Dendritic cell treated with granulocyte-macrophage colony-stimulating factor and Interleukin-4, amounts not matched to agents 40 ng/mL and 50 ng/mL, for 4 days (primary cell): ENCODE measurements around the gene PTPRS.
A peak's percentile ranks its signal among the peaks of the same experiment; 100 is the strongest.
"Not testable (repeated sequence)": the region's sequence is repeated elsewhere in the genome, so short reads cannot be mapped to it uniquely, and the experiment has no call there.

Source experiments
- H3K27ac Mint-ChIP-seq: one replicate; pipeline ENCODE4 v1.8.0; 2022; ENCODE audit warnings: mild to moderate bottlenecking, mixed read lengths
- H3K27me3 Mint-ChIP-seq: one replicate; pipeline ENCODE4 v1.8.0; 2022; ENCODE audit warnings: mild to moderate bottlenecking, mixed read lengths
- H3K36me3 Mint-ChIP-seq: one replicate; pipeline ENCODE4 v1.8.0; 2022; ENCODE audit warnings: low read depth, mixed read lengths
- H3K4me1 Mint-ChIP-seq: one replicate; pipeline ENCODE4 v1.8.0; 2022; ENCODE audit warnings: low read depth, mixed read lengths
- H3K4me3 Mint-ChIP-seq: one replicate; pipeline ENCODE4 v1.8.0; 2022; ENCODE audit warnings: mild to moderate bottlenecking, moderate library complexity, mixed read lengths
- H3K9me3 Mint-ChIP-seq: one replicate; pipeline ENCODE4 v1.8.0; 2022; ENCODE audit warnings: mixed read lengths
- intact Hi-C: fragments of 100-400 bp; cut with micrococcal nuclease; formaldehyde crosslinking; loops from one replicate; pipeline ENCODE4 v1.15.0; 2022

The PTPRS gene

GRCh38 chr19:5340637-5341447, at the start of gene PTPRS:
Gene PTPRS, minus strand, starts transcription at chr19:5340812. Its CDS starts 54,672 bp downstream, at chr19:5286140.
- H3K27me3 Mint-ChIP-seq: peaks cover 68% of the 10 kb centered on the region
- H3K9me3 Mint-ChIP-seq: no peaks in the 10 kb centered on the region

GRCh38 chr19:5389353-5389752, 48.7 kb upstream of the PTPRS start:
- Mint-ChIP-seq H3K27ac (no peak overlapping the region), H3K27me3 (peaks cover 14% of the 10 kb centered on the region), H3K4me1 (no peaks in the 10 kb centered on the region), H3K9me3 (peaks cover 10% of the 10 kb centered on the region), H3K4me3 (no peak overlapping the region), H3K36me3 (no peaks in the 10 kb centered on the region)
- intact Hi-C loops: no loop called here

More at GRCh38 chr19:5340637-5341447, at the start of gene PTPRS:
- peaks cover 13% of the 10 kb centered on the region for H3K4me1 Mint-ChIP-seq
- H3K4me3 Mint-ChIP-seq: peak within 1 kb of the TSS; percentile 70
- intact Hi-C loops: no loop called here
- no peak within 1 kb of the TSS for H3K27ac Mint-ChIP-seq
- H3K36me3 Mint-ChIP-seq: no peaks in the 10 kb centered on the region

- H3K4me1 Mint-ChIP-seq: no peaks in the 10 kb centered on the region
- intact Hi-C loops: no loop called here
- no peak overlapping the region for H3K4me3 Mint-ChIP-seq
- H3K36me3 Mint-ChIP-seq: no peaks in the 10 kb centered on the region
- peaks cover 26% of the 10 kb centered on the region for H3K9me3 Mint-ChIP-seq
- H3K27ac Mint-ChIP-seq: no peak overlapping the region
- H3K27me3 Mint-ChIP-seq: peaks cover 3% of the 10 kb centered on the region
These were observed 46.9 kb upstream of the PTPRS start for GRCh38 chr19:5387472-5387871.

GRCh38 chr19:5386841-5387240, 46.2 kb upstream of the PTPRS start:
- Mint-ChIP-seq H3K27me3 (peaks cover 3% of the 10 kb centered on the region), H3K36me3 (no peaks in the 10 kb centered on the region), H3K27ac (no peak overlapping the region), H3K9me3 (peaks cover 32% of the 10 kb centered on the region), H3K4me3 (no peak overlapping the region), H3K4me1 (no peaks in the 10 kb centered on the region)
- intact Hi-C loops: no loop called here

- H3K4me1 Mint-ChIP-seq, H3K36me3 Mint-ChIP-seq, intact Hi-C loops, H3K27me3 Mint-ChIP-seq, H3K27ac Mint-ChIP-seq, H3K4me3 Mint-ChIP-seq: not testable (repeated sequence)
- H3K9me3 Mint-ChIP-seq: peaks cover 28% of the 10 kb centered on the region
These were observed 40.6 kb upstream of the PTPRS start for GRCh38 chr19:5381197-5381596.

- H3K4me3 Mint-ChIP-seq: no peak overlapping the region
- no peak overlapping the region for H3K27ac Mint-ChIP-seq
- H3K36me3 Mint-ChIP-seq: no peaks in the 10 kb centered on the region
- no peaks in the 10 kb centered on the region for H3K4me1 Mint-ChIP-seq
- intact Hi-C loops: no loop called here
- H3K9me3 Mint-ChIP-seq: peaks cover 33% of the 10 kb centered on the region
- H3K27me3 Mint-ChIP-seq: no peaks in the 10 kb centered on the region
These were observed 39.8 kb upstream of the PTPRS start for GRCh38 chr19:5380215-5380919.

- no peak overlapping the region for H3K27ac Mint-ChIP-seq
- no peaks in the 10 kb centered on the region for H3K4me1 Mint-ChIP-seq
- no peak overlapping the region for H3K4me3 Mint-ChIP-seq
- no peaks in the 10 kb centered on the region for H3K36me3 Mint-ChIP-seq
- intact Hi-C loops: no loop called here
- H3K9me3 Mint-ChIP-seq: peaks cover 16% of the 10 kb centered on the region
- no peaks in the 10 kb centered on the region for H3K27me3 Mint-ChIP-seq
These were observed 36.3 kb upstream of the PTPRS start for GRCh38 chr19:5376928-5377327.

GRCh38 chr19:5372572-5373200, 32.1 kb upstream of the PTPRS start:
- Mint-ChIP-seq H3K27ac (no peak overlapping the region), H3K36me3 (no peaks in the 10 kb centered on the region), H3K4me3 (no peak overlapping the region), H3K4me1 (no peaks in the 10 kb centered on the region), H3K9me3 (peaks cover 9% of the 10 kb centered on the region), H3K27me3 (no peaks in the 10 kb centered on the region)
- intact Hi-C loops: no loop called here

- no peaks in the 10 kb centered on the region for H3K27me3 Mint-ChIP-seq
- no peaks in the 10 kb centered on the region for H3K4me1 Mint-ChIP-seq
- peaks cover under 1% of the 10 kb centered on the region for H3K9me3 Mint-ChIP-seq
- H3K27ac Mint-ChIP-seq: no peak overlapping the region
- intact Hi-C loops: no loop called here
- no peak overlapping the region for H3K4me3 Mint-ChIP-seq
- no peaks in the 10 kb centered on the region for H3K36me3 Mint-ChIP-seq
These were observed 29.4 kb upstream of the PTPRS start for GRCh38 chr19:5369962-5370367.

GRCh38 chr19:5369304-5369703, 28.7 kb upstream of the PTPRS start:
- intact Hi-C loops: no loop called here
- no peaks in the 10 kb centered on the region for H3K4me1 Mint-ChIP-seq
- no peaks in the 10 kb centered on the region for H3K27me3 Mint-ChIP-seq
- H3K4me3 Mint-ChIP-seq: no peak overlapping the region
- no peaks in the 10 kb centered on the region for H3K9me3 Mint-ChIP-seq
- no peak overlapping the region for H3K27ac Mint-ChIP-seq
- H3K36me3 Mint-ChIP-seq: no peaks in the 10 kb centered on the region

- H3K27me3 Mint-ChIP-seq: no peaks in the 10 kb centered on the region
- H3K27ac Mint-ChIP-seq: no peak overlapping the region
- H3K9me3 Mint-ChIP-seq: no peaks in the 10 kb centered on the region
- H3K36me3 Mint-ChIP-seq: no peaks in the 10 kb centered on the region
- intact Hi-C loops: no loop called here
- H3K4me1 Mint-ChIP-seq: no peaks in the 10 kb centered on the region
- no peak overlapping the region for H3K4me3 Mint-ChIP-seq
These were observed 27.0 kb upstream of the PTPRS start for GRCh38 chr19:5367530-5368133.

- Mint-ChIP-seq H3K9me3 (no peaks in the 10 kb centered on the region), H3K36me3 (no peaks in the 10 kb centered on the region), H3K4me3 (no peak overlapping the region), H3K27me3 (no peaks in the 10 kb centered on the region), H3K4me1 (no peaks in the 10 kb centered on the region), H3K27ac (no peak overlapping the region)
- intact Hi-C loops: no loop called here
These were observed 25.3 kb upstream of the PTPRS start for GRCh38 chr19:5365905-5366304.

- Mint-ChIP-seq H3K4me1 (no peaks in the 10 kb centered on the region), H3K36me3 (no peaks in the 10 kb centered on the region), H3K4me3 (no peak overlapping the region), H3K9me3 (no peaks in the 10 kb centered on the region), H3K27ac (no peak overlapping the region), H3K27me3 (peaks cover 2% of the 10 kb centered on the region)
- intact Hi-C loops: no loop called here
These were observed 24.1 kb upstream of the PTPRS start for GRCh38 chr19:5364674-5365073.

- H3K27ac Mint-ChIP-seq, H3K27me3 Mint-ChIP-seq, H3K4me3 Mint-ChIP-seq, intact Hi-C loops, H3K9me3 Mint-ChIP-seq, H3K36me3 Mint-ChIP-seq, H3K4me1 Mint-ChIP-seq: not testable (repeated sequence)
These were observed 21.2 kb upstream of the PTPRS start for GRCh38 chr19:5361839-5362238.
